ENCODE data around the gene OR7G2.

Gene OR7G2

DNA sequence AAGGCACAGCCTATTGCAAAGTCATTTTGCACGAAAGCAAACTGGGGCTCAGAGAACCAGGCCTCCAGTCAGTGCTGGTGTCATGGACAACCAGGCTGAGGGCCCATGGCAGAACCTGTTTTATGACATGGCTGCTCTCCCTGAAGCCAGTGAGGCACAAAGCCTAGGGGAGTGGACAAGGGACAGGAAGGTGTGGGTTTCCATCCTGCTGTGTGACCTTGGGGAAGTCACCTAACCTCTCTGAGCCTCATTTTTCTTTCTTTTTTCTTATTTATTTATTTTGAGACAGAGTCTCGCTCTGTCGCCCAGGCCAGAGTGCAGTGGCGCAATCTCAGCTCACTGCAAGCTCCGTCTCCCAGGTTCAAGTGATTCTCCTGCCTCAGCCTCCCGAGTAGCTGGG lies 35.6 kb downstream of the OR7G2 start:
- TF ChIP-seq YY1 (IDR thresholded peaks at IDR 0.05; ENCODE audit: low read depth) (peak; percentile 33; the same call in 1 of the 2 replicates), CEBPB (IDR thresholded peaks at IDR 0.05) (0 out of 2 replicates have a peak, but pooled peaks have one; percentile 17)

DNA sequence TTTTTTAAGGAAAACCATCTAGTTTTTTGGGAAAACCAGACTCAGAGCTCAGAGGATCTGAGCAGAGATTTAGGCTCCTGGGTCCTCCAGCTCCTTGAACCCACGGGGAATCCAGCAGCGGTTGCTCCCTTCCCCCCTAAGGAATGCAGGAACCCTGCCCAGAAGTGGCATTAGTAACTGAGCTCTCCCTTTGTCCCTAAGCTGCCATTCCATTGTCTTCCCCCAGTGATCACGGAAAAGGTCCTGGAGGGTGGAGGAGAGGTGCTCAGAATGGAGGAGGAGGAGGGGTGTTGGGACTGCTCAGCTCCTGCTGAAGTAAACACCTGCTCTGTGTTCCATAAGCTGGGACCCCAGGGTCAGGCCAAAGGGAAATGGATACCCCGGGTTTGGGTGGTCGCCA lies 37.2 kb downstream of the OR7G2 start:
- TF ChIP-seq, protein P1, sequence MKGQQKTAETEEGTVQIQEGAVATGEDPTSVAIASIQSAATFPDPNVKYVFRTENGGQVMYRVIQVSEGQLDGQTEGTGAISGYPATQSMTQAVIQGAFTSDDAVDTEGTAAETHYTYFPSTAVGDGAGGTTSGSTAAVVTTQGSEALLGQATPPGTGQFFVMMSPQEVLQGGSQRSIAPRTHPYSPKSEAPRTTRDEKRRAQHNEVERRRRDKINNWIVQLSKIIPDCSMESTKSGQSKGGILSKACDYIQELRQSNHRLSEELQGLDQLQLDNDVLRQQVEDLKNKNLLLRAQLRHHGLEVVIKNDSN (IDR thresholded peaks at IDR 0.05), result no peak
- TF ChIP-seq CEBPB (IDR thresholded peaks at IDR 0.05) (no peak), EP300 (IDR thresholded peaks at IDR 0.05; ENCODE audit: borderline replicate concordance) (peak; percentile 92), FOXM1 (IDR thresholded peaks at IDR 0.05; ENCODE audit: borderline replicate concordance, low read depth) (peak; percentile 65), NFIC (IDR thresholded peaks at IDR 0.05) (peak; percentile 80), TAF1 (IDR thresholded peaks at IDR 0.05; ENCODE audit: low read depth) (no peak), YY1 (IDR thresholded peaks at IDR 0.05; ENCODE audit: low read depth) (peak; percentile 67), TCF12 (IDR thresholded peaks at IDR 0.05; ENCODE audit: low read depth) (peak; percentile 87), RAD21 (IDR thresholded peaks at IDR 0.05; ENCODE audit: low read depth) (peak; percentile 9; the same call in 1 of the 2 replicates), TEAD4 (IDR thresholded peaks at IDR 0.05) (peak; percentile 91)

DNA sequence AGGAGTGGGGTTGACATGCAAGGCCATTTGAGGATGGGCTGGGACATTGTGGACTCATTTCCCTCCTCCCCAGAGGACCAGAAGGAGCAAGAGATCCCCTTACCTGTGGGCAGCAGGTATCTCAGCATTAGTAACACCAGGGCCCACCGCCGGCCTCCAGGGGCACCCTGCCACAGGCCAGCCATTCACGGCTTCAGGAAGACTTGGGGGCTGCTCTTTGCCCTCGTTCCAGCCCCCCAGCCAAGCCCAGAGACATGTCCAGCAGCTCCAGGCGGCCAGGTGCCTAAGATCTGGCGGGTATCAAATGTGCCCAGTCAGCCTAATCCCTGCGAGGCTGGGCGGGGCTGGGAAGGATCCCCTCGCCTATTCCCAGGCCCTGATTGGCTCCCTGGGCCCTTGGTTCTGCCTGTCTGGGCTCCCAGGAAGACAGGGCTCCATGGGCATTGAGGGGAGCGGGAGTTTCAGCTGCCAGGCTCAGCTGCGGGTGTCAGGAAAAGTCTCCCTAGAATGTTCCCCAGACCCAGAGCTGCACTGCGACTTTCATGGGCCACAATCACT lies 41.7 kb downstream of the OR7G2 start:
- TF ChIP-seq ZBTB7A (IDR thresholded peaks at IDR 0.05; ENCODE audit: low read depth) (no peak), YY1 (IDR thresholded peaks at IDR 0.05; ENCODE audit: low read depth) (no peak), RAD21 (IDR thresholded peaks at IDR 0.05; ENCODE audit: low read depth) (no peak), TAF1 (IDR thresholded peaks at IDR 0.05; ENCODE audit: low read depth) (no peak), REST (IDR thresholded peaks at IDR 0.05; ENCODE audit: low read depth) (no peak), TCF12 (IDR thresholded peaks at IDR 0.05; ENCODE audit: low read depth) (no peak), TEAD4 (IDR thresholded peaks at IDR 0.05) (no peak), CEBPB (IDR thresholded peaks at IDR 0.05) (no peak)
- TF ChIP-seq, protein P1 (IDR thresholded peaks at IDR 0.05), result no peak

- no peak for TF ChIP-seq EGR1 (IDR thresholded peaks at IDR 0.05)
- no peak for TF ChIP-seq TCF12 (IDR thresholded peaks at IDR 0.05; ENCODE audit: low read depth)
- TF ChIP-seq RAD21 (IDR thresholded peaks at IDR 0.05; ENCODE audit: low read depth), result no peak
- TF ChIP-seq YY1 (IDR thresholded peaks at IDR 0.05; ENCODE audit: low read depth), result no peak
- TF ChIP-seq EP300 (IDR thresholded peaks at IDR 0.05; ENCODE audit: borderline replicate concordance), result no peak
- no peak for TF ChIP-seq MAX (IDR thresholded peaks at IDR 0.05)
- no peak for TF ChIP-seq NFIC (IDR thresholded peaks at IDR 0.05)
Observed at GRCh38 chr19:9061879-9062278, 45.4 kb downstream of the OR7G2 start.

- TF ChIP-seq TCF12 (IDR thresholded peaks at IDR 0.05; ENCODE audit: low read depth) (no peak), CEBPB (IDR thresholded peaks at IDR 0.05) (no peak), EP300 (IDR thresholded peaks at IDR 0.05; ENCODE audit: borderline replicate concordance) (no peak), YY1 (IDR thresholded peaks at IDR 0.05; ENCODE audit: low read depth) (no peak), ZBTB7A (IDR thresholded peaks at IDR 0.05; ENCODE audit: low read depth) (no peak), CREB1 (IDR thresholded peaks at IDR 0.05; ENCODE audit: low read depth) (no peak)
Observed at GRCh38 chr19:9060564-9061340, 46.5 kb downstream of the OR7G2 start.

DNA sequence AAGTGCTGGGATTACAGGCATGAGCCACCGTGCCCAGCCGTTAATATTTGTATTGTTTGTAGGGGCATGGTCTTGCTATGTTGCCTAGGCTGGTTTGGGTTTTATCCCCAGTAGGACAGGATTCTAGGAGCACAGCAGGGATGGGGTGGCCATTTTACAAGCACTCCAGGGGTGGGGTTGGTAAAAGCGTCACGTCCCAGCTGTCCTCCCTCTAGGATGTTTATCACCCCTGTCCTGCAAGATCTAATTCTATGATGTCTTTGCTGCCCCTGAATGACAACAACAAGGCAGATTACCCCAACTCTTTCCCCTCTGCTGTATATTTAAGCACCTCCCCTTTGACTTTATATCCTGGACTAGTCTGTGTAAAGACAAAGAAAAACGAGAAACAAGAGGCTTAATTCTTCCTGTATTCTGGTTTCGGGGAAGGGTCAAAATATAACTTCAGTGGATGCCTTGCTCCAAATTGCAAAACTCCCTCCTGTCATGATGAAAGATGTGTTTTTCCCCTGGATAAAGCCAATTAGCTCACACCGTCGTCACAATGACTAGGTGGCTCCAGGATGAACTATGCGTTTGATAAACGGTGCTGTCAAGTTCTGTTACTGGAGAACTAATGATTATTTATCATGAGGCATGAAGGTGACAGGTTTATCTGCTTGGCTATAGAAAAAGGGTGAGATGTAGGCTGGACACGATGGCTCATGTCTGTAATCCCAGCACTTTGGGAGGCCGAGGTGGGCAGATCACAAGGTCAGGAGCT lies 48.2 kb downstream of the OR7G2 start:
- TF ChIP-seq CEBPB (IDR thresholded peaks at IDR 0.05), result peak; percentile 39; the same call in 1 of the 2 replicates
- TF ChIP-seq, protein P1 (IDR thresholded peaks at IDR 0.05), result no peak

GRCh38 chr19:9057505-9058258 lies 49.6 kb downstream of the OR7G2 start:
- TF ChIP-seq, protein P1 (IDR thresholded peaks at IDR 0.05), result no peak

All from Ishikawa (cell line).